KMS-11 (cell line): Measurements from ENCODE around the gene RELN.

ENCODE experiments used
- H2AFZ ChIP-seq: fragments of 200-600 bp; sonication (generic); 2 replicates; pipeline ENCODE4 v1.6.1; 2016; ENCODE audit warnings: antibody characterized with exemption, mixed run types, low read depth
- H3K27ac ChIP-seq: fragments of 200-600 bp; sonication (generic); 2 replicates; pipeline ENCODE4 v1.6.1; 2016; ENCODE audit warnings: mild to moderate bottlenecking, mixed run types
- H3K27me3 ChIP-seq: fragments of 200-600 bp; sonication (generic); 2 replicates; pipeline ENCODE4 v1.6.1; 2017; ENCODE audit warnings: mild to moderate bottlenecking, low read depth, mixed run types, moderate library complexity; ENCODE audit not compliant: insufficient read depth
- H3K36me3 ChIP-seq: fragments of 200-600 bp; sonication (generic); 2 replicates; pipeline ENCODE4 v1.6.1; 2017; ENCODE audit warnings: mild to moderate bottlenecking, mixed run types; ENCODE audit not compliant: insufficient read depth
- H3K4me1 ChIP-seq: fragments of 200-600 bp; sonication (generic); 2 replicates; pipeline ENCODE4 v1.6.1; 2016; ENCODE audit warnings: mild to moderate bottlenecking, low read depth, mixed run types; ENCODE audit not compliant: poor library complexity, severe bottlenecking
- H3K4me2 ChIP-seq: fragments of 200-600 bp; sonication (generic); 2 replicates; pipeline ENCODE4 v1.7.0; 2016; ENCODE audit warnings: mild to moderate bottlenecking, mixed run types
- H3K4me3 ChIP-seq: fragments of 200-600 bp; sonication (generic); IDR thresholded peaks from 2 replicates; pipeline ENCODE4 v1.6.1; 2017; ENCODE audit warnings: low read depth, low read length, mixed read lengths; ENCODE audit not compliant: insufficient read depth
- H3K79me2 ChIP-seq: fragments of 200-600 bp; sonication (generic); 2 replicates; pipeline ENCODE4 v1.6.1; 2016; ENCODE audit warnings: low read depth, mixed run types; ENCODE audit not compliant: insufficient read depth
- H3K9ac ChIP-seq: fragments of 200-600 bp; sonication (generic); 2 replicates; pipeline ENCODE4 v1.6.1; 2016; ENCODE audit warnings: mild to moderate bottlenecking, mixed run types
- H4K20me1 ChIP-seq: fragments of 200-600 bp; sonication (generic); 2 replicates; pipeline ENCODE4 v1.6.1; 2016; ENCODE audit warnings: mild to moderate bottlenecking, mixed run types; ENCODE audit not compliant: insufficient read depth
- CTCF ChIP-seq: fragments of 200-600 bp; sonication (generic); conservative IDR thresholded peaks from 2 replicates; pipeline ENCODE4 v1.6.1; 2017; ENCODE audit warnings: low read depth, mild to moderate bottlenecking, antibody characterized with exemption, low read length, moderate library complexity, mixed read lengths

Gene RELN

GRCh38 chr7:103564416-103564815 lies 425.0 kb downstream of the RELN start:
- Histone ChIP-seq H3K36me3 (no peaks in the 10 kb centered on the region), H4K20me1 (no peaks in the 10 kb centered on the region), H2AFZ (no peak overlapping the region), H3K4me1 (no peaks in the 10 kb centered on the region), H3K4me2 (no peak overlapping the region), H3K9ac (no peak overlapping the region), H3K27ac (no peak overlapping the region), H3K79me2 (no peaks in the 10 kb centered on the region), H3K4me3 (no peak overlapping the region), H3K27me3 (no peaks in the 10 kb centered on the region)
- no peak for TF ChIP-seq CTCF

GRCh38 chr7:103560136-103560535 lies 429.3 kb downstream of the RELN start:
- H3K4me3 ChIP-seq, result no peak overlapping the region

GRCh38 chr7:103551016-103551415 lies 438.4 kb downstream of the RELN start:
- Histone ChIP-seq H3K9ac (no peak overlapping the region), H3K4me2 (no peak overlapping the region), H3K4me3 (no peak overlapping the region), H4K20me1 (no peaks in the 10 kb centered on the region), H3K36me3 (no peaks in the 10 kb centered on the region), H2AFZ (no peak overlapping the region), H3K79me2 (no peaks in the 10 kb centered on the region), H3K27ac (no peak overlapping the region), H3K27me3 (no peaks in the 10 kb centered on the region), H3K4me1 (peaks cover 41% of the 10 kb centered on the region)
- no peak for TF ChIP-seq CTCF

More at GRCh38 chr7:103560136-103560535, 429.3 kb downstream of the RELN start:
- no peak overlapping the region for H3K27ac ChIP-seq
- H3K4me2 ChIP-seq, result no peak overlapping the region
- H3K79me2 ChIP-seq, result no peaks in the 10 kb centered on the region
- H4K20me1 ChIP-seq, result no peaks in the 10 kb centered on the region
- no peaks in the 10 kb centered on the region for H3K4me1 ChIP-seq
- H2AFZ ChIP-seq, result no peak overlapping the region
- no peaks in the 10 kb centered on the region for H3K36me3 ChIP-seq
- H3K9ac ChIP-seq, result no peak overlapping the region
- no peaks in the 10 kb centered on the region for H3K27me3 ChIP-seq
- TF ChIP-seq CTCF, result no peak

GRCh38 chr7:103549786-103550185 lies 439.7 kb downstream of the RELN start:
- H3K79me2 ChIP-seq, result no peaks in the 10 kb centered on the region
- H2AFZ ChIP-seq, result no peak overlapping the region
- no peak overlapping the region for H3K9ac ChIP-seq
- peaks cover 51% of the 10 kb centered on the region for H3K4me1 ChIP-seq
- H3K4me3 ChIP-seq, result no peak overlapping the region
- no peak overlapping the region for H3K27ac ChIP-seq
- no peaks in the 10 kb centered on the region for H4K20me1 ChIP-seq
- H3K4me2 ChIP-seq, result no peak overlapping the region
- no peaks in the 10 kb centered on the region for H3K27me3 ChIP-seq
- no peaks in the 10 kb centered on the region for H3K36me3 ChIP-seq
- TF ChIP-seq CTCF, result no peak
